Suppressor macrophage (primary cell): ENCODE measurements around the gene SLIT3.
"Not testable (repeated sequence)": the region's sequence is repeated elsewhere in the genome, so short reads cannot be mapped to it uniquely, and the experiment has no call there.

ENCODE experiments used
- DNase-seq, 4 experiments: peaks; one replicate each; pipeline ENCODE4 v3.0.0-alpha.2; 2020 to 2022

SLIT3 gene

DNA sequence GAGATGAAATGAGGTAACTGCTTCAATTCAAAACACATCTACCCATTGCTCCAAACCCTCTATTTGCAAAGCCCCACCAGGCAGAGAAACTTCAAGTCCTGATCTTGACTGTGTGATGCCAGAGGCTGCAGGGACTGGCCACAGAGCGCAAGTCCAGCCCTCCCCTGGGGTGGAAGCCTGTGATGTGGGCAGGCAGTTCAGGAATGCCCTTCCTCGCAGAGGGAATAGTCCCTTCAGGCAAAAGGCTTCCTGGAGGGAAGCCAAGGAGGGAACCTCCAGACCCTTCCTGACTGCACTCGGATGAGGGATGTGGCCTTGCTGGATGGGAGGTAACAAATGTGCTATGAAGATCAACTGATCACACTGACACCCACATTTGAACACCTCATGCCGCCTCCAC, 131.2 kb downstream of the SLIT3 start:
- no peak for DNase-seq

DNA sequence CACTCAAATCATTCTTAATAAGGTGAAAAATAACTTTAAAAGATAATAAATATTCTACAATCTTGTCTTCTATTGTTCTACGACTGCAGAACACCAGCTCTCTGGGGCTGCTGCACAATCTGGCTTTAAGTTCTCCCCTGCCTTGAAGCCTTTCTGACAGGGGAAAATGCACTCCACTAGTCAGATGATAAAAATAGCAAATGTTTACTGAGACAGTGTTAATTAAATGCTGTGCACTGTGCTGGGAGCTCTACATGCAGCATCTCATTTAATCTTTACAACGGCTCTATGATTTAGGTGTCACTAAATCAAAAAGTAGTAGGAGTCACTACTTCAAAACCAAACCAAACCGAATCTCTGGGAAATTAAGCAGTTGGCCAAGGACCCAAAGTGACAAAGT, 132.7 kb downstream of the SLIT3 start:
- no peak for DNase-seq

DNA sequence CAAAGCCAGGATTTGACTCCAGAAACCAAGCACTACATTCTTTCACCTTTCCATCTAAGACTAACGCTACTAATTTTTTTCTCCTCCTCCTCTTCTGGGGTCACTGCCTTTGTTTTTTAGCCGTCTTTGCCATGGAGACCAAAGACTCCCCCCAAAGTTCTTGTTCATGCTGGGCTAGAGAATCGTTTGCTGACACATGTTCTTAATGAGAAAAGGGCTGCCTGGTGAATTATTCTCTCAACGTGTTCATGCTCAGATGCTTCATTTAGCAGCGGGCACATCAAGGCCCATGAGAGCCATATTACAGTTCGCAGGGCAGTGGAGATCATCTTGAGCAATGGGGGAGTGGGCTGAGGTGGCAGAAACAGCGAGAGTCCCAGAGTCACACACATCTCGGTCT, 134.9 kb downstream of the SLIT3 start:
- DNase-seq = no peak

DNA sequence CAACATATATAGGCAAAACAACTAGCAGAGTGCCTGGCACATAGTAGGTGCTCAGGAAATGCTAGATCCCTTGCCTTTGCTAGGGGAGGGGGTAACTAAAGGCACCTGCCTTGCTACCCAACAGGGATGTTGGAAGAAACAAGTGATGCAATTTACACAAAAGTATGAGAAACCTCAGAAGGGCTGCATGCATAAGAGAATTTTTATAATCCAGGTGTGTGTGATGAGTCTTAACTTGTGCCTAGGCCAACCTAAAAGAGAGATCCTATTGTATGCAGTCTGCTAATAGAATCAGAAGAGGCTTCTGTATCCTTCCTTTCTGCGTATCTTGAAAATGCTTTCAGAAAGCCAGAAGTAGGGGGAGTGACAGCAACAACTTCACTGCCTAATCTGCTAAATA, 135.9 kb downstream of the SLIT3 start:
- DNase-seq = no peak

DNA sequence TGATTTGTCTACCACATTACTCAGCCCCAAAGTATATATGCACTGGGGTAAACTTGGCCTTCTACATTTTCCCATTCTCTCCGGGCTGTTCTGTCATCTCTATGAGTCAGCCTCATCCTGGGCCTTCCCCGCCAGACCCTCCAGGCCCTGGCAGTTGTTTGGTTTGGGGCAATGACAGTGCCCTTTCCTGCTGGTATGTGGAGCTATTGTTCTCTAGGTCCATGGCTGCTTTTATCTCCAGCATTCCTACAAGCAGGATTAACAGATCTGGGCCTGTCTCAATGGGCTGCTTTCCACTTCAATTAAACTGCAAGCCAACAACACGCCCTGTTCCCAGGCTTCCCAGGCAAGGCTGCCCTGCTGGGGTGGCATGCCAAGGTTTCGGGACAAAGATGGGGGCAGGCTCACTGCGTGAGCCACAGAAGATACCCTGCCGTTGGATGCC, 136.4 kb downstream of the SLIT3 start:
- DNase-seq = no peak

DNA sequence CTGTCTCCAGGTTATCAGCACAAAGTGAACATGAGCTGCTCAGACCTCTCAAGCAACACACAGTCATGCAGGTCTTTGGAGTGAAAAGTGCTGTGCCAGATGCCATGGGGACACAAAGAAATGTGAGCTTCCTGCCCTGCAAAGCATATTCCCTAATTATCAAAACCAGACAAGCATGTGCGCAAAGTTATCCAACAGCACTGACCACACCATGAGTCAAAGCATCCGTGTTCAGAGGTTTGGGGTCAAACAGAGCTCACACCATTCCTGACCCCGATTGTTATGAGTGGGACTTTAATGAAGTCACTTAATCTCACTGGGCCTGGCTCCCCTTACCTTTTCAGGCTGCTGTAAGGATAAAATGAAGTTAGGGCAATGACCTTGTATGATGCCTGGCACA, 138.5 kb downstream of the SLIT3 start:
- DNase-seq = no peak

DNA sequence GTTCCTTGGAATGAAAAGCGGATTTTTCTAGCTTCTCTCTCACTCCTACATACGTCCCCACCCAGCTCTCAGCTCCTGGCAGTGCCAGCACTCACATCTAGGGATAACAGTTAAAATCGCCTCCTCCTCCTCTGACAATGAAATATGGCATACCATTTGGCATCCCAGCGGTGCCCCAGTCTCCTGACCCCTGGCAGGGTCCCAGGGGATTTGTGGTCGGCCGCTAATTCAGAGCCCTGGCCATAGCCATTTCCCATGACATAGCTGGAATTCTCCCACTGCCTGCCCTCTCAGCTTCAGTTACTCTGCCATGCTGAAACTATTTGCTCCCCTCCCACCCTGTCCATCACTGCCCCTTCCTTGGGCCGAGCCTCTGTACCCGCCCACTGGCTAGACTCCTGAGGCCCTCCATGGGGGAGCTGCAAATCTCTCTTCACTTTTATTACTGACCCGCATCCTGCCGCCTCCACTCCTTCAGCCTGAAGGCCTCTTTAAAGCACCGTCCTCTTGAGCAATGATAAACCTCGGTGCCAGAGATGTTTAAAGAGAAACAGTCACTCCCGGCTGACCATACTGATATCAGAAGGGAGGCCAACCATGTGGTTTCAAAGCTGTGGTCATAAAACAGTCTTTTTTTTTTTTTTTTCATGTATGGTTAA, 139.8 kb downstream of the SLIT3 start:
- no peak for DNase-seq

DNA sequence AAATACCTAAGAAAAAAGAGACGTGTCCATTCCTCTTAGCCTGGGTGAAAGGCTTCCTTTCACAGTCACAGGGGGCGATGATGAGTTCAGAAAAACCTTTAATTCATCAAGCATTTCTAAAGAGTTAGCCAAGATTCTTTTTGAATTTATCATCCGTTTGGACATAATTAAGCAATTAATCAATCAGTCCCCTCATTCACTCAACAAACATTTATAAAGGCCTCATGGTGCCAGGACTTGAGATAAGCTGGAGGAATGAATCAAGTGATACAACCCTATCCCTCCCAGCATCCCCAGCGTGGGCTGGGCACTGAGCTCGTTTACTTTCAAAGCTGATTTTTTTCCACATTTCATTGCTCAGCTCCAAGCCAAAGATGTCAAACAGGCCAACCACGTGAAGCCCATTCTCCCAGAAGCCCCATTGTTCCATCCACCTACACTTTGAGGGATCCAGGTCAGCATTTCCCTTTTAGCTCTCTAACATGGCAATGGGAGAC, 140.5 kb downstream of the SLIT3 start:
- DNase-seq = no peak

DNA sequence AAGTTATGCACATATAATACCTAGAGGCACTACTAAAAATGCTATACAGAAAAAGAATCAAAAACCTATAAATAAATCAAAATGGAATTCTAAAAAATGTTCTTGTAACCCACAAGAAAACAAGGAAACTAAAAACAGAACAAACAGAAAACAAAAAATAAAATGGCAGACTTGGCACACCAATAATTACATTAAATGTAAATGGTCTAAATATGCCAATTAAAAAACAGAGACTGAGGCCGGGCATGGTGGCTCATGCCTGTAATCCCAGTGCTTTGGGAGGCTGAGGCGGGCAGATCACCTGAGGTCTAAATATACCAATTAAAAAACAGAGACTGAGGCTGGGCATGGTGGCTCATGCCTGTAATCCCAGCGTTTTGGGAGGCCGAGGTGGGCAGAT, 142.2 kb downstream of the SLIT3 start:
- DNase-seq = no peak

DNA sequence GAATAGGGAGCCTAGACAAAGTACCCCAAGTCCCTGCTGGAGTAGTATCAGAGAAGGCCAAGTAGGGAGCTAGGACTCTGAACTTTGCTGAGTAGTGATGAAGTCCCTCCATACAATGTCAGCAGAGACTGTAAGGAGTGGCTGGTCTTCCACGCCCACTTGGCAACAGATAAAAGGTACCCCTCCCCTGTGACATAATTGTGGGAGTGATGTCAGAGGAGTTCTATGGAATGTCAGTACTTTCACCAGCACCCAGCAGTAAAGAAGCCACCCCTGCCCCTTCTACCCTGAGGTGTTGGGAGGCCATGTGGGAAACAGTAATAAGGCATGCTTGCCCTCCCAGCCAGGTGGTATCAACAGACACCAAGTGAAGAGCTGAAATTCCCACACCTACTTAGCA, 143.9 kb downstream of the SLIT3 start:
- DNase-seq = no peak

DNA sequence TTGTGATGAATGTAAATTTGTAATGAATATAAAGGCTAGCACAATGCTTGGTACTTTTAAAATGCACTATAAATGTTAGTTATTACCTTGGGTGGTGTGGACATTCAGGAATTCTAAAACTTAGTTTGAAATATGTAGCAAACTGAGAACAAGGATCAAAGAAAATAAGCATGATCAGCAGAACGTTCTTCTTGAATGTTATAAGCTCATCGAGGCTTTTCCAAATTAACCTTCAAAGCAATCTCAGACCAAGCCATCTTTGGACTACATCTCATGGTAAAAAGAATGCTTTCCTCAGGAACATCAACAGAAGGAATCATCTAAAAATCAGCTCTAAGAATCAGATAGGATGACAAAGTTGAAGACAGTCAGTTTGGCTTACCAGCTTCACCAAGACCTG, 146.3 kb downstream of the SLIT3 start:
- DNase-seq = no peak

DNA sequence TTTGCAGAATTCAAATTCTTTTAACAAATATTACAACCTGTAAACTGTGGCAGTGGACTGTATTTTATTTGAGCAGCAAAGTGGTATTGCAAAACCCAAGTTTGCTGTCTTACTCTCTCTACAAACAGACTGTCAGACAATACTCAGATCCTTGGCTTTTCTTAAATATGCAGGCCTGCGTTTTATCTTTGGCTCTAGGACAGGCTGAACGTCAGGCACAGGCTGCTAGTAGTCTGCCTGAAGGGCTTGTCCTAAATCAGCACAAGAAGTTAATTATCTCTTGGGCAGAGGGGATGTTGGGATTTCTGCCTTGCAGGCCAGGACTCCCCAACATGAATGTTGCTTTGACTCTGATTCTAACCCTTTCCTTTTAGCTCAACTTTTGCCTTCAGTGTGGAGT, 147.5 kb downstream of the SLIT3 start:
- DNase-seq = no peak

DNA sequence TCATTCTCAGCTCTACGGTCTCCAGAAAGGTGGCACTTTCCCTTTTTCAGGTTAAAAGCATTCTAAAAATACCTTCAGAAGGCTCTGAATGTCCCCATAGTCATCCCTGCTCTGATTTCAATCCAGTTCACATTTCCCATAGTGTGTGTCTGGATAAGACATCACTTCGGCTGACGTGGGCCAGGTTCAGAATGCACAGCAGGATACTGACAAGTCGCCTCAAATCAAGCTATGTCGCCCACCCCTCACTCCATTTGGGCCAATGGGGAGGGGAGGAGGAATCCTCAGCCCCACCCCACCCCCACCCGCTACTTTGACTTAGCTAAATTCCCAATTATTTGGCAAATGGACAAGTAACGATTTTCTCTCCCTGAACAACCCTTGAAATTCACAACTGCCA, 148.0 kb downstream of the SLIT3 start:
- no peak for DNase-seq

DNA sequence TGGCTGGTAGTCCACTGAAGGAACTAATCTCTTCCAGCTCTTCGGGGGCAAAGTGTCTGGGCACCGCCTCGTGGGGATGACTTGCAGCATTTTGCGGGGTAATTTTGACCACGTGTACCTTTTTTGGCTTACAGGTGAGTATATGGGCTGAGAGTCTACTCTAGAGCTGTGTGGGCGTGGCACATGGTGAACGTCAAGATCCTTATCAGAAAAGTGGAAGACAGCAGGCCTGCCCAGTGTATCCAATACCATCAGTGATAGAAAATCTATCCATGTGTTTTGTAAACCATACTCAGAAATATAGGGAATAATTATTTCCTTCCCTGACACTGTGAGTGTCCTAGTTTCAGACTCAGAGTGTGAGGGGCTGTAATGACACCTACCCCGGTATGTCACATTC, 148.5 kb downstream of the SLIT3 start:
- DNase-seq = no peak

DNA sequence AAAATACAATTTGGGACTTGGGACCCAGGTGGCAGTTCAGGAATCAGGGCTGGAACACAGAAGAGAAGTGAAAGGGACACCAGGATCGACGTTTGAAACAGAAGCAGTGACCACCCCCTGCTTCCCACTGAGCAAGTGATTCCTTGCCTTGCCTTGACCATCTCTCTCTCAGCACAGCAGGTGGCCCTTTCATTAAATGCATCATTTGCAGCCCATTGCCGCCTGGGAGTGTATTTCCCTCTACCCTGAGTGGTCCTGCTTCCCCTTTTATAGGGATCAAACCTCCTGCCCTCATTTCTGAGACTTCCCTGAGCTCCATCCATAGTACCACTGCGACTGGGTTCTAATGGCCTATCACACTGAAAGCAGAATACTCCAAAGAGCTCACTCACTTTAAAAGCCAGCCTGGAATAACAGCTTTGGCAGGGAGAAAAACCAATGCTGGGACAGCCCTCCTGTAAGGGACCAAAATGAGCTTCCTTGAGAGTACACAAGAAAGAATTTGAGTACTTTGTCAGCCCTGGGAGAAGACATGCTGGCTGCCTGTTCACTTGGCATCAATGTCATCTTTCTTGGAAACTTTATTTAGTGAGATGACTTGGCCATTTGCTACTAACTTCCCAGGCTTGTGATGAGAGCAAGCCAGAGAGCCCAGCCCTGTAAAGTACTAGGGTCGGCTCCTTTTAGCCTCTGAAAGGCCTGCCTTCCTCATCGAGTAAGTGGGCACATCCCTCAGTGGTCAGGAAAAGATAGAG, 149.7 kb downstream of the SLIT3 start:
- no peak for DNase-seq

DNA sequence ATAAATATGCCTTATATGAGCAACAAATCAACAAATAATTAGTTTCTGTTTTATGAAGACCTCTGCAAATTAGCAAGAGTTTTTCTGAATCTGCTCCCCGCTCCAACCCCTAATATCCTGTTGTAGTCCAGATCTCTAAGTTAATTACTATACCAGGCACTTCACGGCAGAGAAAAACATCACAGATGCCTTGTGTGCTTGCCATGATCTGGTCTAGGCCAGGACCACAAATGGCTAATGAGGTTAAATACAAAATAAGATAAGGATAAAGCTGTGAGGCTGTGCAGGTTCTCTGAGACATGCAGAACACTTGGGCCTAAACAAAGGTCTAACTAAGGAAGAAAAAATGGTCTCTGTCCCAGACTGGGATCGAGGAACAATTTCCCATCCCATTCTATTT, 150.8 kb downstream of the SLIT3 start:
- no peak for DNase-seq

DNA sequence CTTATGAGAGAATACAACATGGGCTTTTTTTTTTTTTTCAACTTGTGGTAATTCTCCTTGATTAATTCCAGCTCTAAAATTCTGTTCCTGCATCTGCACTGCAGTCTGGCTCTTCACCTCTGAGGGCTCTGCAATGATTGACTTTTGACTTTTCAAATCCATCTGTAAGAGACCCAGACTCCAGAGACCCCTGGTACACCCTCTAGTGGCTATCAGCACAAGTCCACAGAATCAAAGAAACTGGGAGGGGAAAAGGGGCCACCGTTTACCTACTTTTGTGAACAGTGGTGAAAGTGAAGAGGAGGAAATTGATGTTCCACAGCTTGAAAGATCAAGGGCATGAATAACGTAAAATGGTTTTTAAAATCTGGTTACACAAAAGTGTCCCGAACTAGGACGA, 151.6 kb downstream of the SLIT3 start:
- no peak for DNase-seq

DNA sequence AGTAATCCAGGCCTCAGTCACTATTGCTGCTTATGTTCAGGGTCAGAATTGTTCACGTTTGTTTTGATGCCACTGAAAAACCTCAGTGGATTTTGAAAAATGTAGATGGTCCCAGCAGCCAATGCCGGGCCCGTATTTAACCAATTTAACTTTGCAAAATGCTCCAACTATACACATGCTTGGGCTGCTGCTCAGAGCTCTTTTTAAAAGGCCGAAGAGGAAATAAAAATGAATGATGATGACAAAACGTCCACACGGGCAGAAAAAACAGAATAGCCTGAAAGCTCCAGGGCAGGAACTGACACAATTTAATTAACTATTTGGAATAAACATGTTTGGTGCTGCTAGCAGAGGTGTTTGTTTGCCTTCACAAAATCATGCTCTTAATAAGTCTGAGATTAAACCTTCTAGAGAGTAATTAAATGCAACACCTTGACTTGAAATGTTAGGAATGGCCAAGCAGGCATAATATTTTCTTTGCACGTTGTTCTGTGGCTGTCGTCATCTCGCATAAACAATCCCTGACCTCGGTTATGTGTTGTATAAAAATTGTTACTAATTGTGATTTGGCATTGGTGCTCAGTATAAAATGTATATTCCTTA, 152.7 kb downstream of the SLIT3 start:
- no peak for DNase-seq

DNA sequence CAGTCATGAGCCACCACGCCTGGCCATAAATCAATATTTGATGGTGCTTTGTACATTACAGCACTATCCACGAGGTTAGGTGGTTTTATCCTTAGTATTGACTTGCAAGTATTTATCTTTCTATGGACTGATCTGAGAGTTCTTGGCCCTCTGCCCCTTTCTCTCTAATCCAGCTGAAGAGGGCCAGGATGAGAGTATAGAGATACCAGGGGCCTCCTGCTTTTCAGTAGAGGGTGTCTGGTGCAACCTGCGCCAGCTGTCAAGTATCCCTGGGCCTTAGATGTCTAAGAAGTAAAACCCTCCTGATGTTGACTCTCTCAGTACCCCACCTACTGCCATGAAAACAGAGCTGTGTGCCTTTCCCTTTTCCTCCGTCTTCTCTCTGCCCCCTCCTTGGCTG, 153.4 kb downstream of the SLIT3 start:
- no peak for DNase-seq

DNA sequence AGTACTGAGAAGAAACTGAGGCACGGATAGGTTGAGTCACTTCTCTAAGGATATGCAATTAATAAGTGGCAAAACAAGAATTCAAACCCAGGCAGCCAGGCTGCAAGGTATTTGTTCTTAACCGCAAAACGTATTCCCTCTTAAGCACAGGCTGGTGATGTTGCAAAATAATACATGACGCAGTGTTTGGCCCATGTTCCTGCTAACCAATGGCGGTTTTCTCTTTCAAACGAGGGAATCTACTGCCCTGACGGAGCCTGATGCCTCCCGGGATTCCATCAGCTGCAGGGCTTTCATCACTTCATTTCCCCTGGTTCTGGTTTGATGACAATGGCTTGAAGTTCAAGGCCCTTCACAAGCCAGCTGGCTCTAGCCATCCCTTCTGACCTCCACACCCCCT, 154.8 kb downstream of the SLIT3 start:
- no peak for DNase-seq

DNA sequence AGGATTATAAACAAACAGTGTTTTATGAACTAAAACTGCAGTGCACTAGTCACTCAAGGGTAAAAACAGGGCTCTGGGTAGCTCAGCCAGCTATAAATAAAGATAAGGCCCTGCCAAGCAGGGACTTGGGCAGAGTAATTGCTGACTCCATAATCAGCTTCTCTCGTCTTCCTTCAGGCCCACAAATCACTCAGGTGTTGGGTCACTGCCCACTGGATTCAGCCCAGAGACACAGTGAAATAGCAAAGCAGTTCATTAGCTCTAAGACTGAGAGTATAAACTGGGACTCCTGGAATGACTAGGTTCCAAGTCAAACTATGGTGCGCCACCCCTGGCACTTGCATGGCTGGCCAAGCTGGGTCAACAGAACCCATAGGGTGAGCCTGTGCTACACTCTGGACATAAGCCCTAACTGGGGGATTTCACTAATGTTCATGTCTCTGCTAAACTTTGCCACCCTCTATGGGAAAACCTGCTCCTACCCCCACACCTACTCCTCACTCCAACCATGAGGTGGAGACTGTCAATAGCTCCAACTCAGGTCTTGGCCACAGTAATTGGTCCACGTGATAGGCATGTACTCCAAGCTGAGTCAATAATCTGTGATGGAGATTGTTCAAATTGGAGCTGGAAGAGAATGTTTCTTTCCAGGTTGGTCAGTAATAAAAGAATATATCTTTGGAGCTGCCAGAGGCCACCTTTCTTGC, 158.5 kb downstream of the SLIT3 start:
- no peak for DNase-seq

DNA sequence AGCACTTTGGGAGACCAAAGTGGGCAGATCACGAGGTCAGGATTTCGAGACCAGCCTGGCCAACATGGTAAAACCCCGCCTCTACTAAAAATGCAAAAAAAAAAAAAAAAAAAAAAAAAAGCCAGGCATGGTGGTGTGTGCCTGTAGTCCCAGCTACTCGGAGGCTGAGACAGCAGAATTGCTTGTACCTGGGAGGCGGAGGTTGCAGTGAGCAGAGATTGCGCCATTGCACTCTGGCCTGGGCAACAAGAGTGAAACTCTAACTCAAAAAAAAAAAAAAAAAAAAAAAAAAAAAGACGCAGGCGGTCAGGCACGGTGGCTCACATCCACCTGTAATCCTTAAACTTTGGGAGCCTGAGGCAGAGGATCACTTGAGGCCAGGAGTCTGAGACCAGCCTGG, 160.7 kb downstream of the SLIT3 start:
- DNase-seq = not testable (repeated sequence)

DNA sequence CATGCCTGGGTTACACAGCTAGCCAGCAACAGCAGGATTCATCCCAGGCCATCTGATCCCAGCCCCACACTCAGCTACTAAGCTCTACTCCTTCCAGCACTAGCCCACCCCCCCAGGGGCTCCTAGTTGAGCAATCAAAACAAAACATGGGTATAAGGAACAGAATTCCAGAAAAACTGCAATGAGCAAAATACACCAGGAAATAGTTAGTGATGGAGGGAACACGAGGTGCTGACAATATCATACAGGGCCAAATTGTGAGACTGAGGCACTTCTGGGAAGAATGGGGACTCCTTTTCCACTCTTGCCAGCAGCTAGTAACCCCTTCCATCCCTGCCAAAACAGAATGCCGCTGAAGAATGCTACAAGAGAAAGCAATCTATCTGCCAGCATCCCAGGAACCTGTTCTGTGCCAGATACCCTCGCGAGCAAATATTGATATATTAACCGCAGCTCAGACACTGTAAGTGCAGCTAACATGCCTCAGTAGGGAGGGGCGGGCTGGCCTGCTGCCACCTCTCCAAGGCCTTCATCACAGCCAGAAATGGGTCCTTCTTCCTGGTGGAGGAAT, 161.4 kb downstream of the SLIT3 start:
- DNase-seq = no peak
